ENCODE measurements around the gene ACOT8.
"Not testable (repeated sequence)": the region's sequence is repeated elsewhere in the genome, so short reads cannot be mapped to it uniquely, and the experiment has no call there.

Gene ACOT8

DNA sequence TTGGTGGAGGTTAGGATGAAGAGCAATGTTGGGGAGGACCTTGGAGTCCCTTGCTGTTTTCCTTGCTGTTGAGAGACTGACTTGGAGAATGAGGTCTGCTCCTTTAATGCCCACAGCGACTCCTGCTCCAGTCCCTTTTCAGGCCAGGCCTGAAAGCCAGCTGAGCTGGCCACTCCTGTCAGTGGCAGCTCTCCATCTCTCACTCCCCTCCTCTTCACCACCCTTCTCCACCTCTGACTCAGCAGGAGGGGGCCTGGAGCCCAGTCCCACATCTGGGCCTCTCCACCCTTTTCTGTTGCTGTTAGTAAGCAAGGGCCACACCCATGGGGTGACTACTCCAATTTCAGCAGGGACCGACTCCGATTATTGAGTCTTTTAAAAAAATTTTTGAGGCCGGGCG, 21.4 kb downstream of the ACOT8 start:
- TF ChIP-seq, protein P1, sequence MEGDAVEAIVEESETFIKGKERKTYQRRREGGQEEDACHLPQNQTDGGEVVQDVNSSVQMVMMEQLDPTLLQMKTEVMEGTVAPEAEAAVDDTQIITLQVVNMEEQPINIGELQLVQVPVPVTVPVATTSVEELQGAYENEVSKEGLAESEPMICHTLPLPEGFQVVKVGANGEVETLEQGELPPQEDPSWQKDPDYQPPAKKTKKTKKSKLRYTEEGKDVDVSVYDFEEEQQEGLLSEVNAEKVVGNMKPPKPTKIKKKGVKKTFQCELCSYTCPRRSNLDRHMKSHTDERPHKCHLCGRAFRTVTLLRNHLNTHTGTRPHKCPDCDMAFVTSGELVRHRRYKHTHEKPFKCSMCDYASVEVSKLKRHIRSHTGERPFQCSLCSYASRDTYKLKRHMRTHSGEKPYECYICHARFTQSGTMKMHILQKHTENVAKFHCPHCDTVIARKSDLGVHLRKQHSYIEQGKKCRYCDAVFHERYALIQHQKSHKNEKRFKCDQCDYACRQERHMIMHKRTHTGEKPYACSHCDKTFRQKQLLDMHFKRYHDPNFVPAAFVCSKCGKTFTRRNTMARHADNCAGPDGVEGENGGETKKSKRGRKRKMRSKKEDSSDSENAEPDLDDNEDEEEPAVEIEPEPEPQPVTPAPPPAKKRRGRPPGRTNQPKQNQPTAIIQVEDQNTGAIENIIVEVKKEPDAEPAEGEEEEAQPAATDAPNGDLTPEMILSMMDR (IDR thresholded peaks at IDR 0.05): no peak
- TF ChIP-seq ZFX (IDR thresholded peaks at IDR 0.05; ENCODE audit: borderline replicate concordance): no peak

GRCh38 chr20:45835329-45835765, 21.8 kb downstream of the ACOT8 start:
- no peak for TF ChIP-seq ZFX (IDR thresholded peaks at IDR 0.05; ENCODE audit: borderline replicate concordance)
- TF ChIP-seq, protein P1 (IDR thresholded peaks at IDR 0.05): no peak
- H3K27ac ChIP-seq: no peak overlapping the region

More for the DNA sequence above, 21.4 kb downstream of the ACOT8 start:
- no peak overlapping the region for H3K27ac ChIP-seq

DNA sequence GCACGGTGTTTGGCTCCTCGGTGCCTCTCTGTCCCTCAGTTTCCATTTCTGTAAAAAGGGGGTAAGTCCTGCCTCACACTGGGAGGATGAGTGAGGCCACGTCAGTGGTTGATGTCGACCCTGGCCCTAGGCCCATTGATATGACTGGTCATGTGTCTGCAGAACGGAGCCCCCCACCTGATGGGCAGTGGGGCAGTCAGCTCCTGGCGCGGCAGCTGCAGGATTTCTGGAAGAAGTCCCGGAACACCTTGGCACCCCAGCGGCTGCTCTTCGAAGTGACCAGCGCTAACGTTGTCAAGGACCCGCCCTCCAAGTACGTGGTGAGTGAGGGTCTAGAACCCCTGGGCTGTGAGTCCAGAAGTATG, 22.4 kb downstream of the ACOT8 start:
- TF ChIP-seq, protein P1 (IDR thresholded peaks at IDR 0.05): no peak
- TF ChIP-seq ZFX (IDR thresholded peaks at IDR 0.05; ENCODE audit: borderline replicate concordance): no peak
- H3K27ac ChIP-seq: no peak overlapping the region

GRCh38 chr20:45833883-45834796, 23.1 kb downstream of the ACOT8 start:
- TF ChIP-seq, protein P1 (IDR thresholded peaks at IDR 0.05): no peak
- TF ChIP-seq ZFX (IDR thresholded peaks at IDR 0.05; ENCODE audit: borderline replicate concordance): no peak
- peak overlapping the region; percentile 54 for H3K27ac ChIP-seq

GRCh38 chr20:45833030-45833882, 23.9 kb downstream of the ACOT8 start, which contains the start of gene SNX21:
Gene SNX21, plus strand, starts transcription at chr20:45833799. Its CDS starts 121 bp downstream, at chr20:45833920.
- H3K27ac ChIP-seq: peak within 1 kb of the TSS; percentile 54

DNA sequence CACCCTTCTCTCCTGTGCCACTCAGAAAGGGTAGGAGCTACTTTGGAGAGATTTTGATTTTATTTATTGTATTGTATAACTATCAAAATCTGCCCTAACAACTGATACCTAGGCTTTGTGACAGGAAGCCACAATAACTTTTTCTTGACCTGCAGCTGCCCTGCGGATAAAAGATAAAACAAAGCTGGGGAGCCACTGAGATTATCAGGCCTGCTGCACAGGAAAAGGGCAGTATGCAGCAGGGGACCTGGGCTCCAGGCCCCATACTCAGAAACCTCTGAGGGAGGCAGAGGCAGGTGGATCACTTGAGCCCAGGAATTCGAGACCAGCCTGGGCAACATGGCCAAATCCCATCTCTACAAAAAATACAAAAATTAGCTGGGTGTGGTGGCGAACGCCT, 24.6 kb downstream of the ACOT8 start:
- no peak for TF ChIP-seq ZFX (IDR thresholded peaks at IDR 0.05; ENCODE audit: borderline replicate concordance)
- TF ChIP-seq, protein P1 (IDR thresholded peaks at IDR 0.05): no peak
- no peak overlapping the region for H3K27ac ChIP-seq

More at GRCh38 chr20:45833030-45833882, 23.9 kb downstream of the ACOT8 start, which contains the start of gene SNX21:
- TF ChIP-seq, protein P1 (IDR thresholded peaks at IDR 0.05): no peak

DNA sequence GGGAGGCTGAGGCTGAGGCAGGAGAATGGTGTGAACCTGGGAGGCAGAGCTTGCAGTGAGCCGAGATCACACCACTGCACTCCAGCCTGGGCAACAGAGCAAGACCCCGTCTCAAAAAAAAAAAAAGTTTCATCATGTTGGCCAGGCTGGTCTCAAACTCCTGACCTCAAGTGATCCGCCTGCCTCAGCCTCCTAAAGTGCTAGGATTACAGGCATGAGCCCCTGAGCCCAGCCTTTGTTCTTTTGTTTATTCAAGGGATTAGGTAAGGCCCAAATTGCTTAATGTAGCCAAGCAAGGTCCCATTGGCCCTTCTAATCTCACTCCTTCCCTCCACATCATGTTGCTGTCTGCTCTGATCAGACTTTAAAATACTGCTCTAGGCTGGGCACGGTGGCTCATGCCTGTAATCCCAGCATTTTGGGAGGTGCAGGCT, 27.5 kb downstream of the ACOT8 start:
- H3K27ac ChIP-seq: not testable (repeated sequence)
